Right atrium auricular region (tissue), 2 donors: ENCODE data around the gene NEDD4L. TPM values are rescaled to one million over a fixed set of nuclear protein-coding genes. Genes with fewer than 3 reads are reported as not detected.

Experiments
- DNase-seq: peaks from one replicate; pipeline ENCODE4 v3.0.0-alpha.2; 2019; ENCODE audit warnings: low spot score
- H3K27ac ChIP-seq, 2 donors: fragments of 200-600 bp; sonication (generic); 1 replicate in 1 of 2; 2 replicates in 1 of 2; pipeline ENCODE4 v1.5.1; 2016 to 2019
- H3K27me3 ChIP-seq, 2 donors: fragments of 200-600 bp; sonication (generic); one replicate each; pipeline versions ENCODE4 v1.5.1 to v1.6.0; 2017 to 2019
- H3K36me3 ChIP-seq: fragments of 200-600 bp; sonication (generic); one replicate; pipeline ENCODE4 v1.5.1; 2016
- H3K4me1 ChIP-seq, 2 donors: fragments of 200-600 bp; sonication (generic); one replicate each; pipeline versions ENCODE4 v1.5.1 to v1.6.0; 2017 to 2019
- H3K4me3 ChIP-seq, 2 donors: fragments of 200-600 bp; sonication (generic); 1 replicate in 1 of 2; 2 replicates in 1 of 2; pipeline ENCODE4 v1.5.1; 2017 to 2019; ENCODE audit warnings: mild to moderate bottlenecking in 1 of 2, moderate library complexity in 1 of 2
- H3K9me3 ChIP-seq, 2 donors: fragments of 200-600 bp; sonication (generic); one replicate each; pipeline ENCODE4 v1.5.1; 2019
- total RNA-seq, 2 donors: library from RNA; depleted of rRNA; stranded (reverse); fragments of >200 nt; gene quantifications; one replicate each; pipeline ENCODE4 v1.1.0, GENCODE V29; 2016
- TF ChIP-seq, protein P1 (sequence below), 2 donors: fragments of 200-600 bp; sonication (generic); IDR thresholded peaks; one replicate each; pipeline ENCODE4 v1.5.1; 2019; ENCODE audit warnings: antibody characterized with exemption in 2 of 2

Gene NEDD4L
- total RNA-seq, 2 donors from 2014 or later = 45.0 to 68.0 TPM

DNA sequence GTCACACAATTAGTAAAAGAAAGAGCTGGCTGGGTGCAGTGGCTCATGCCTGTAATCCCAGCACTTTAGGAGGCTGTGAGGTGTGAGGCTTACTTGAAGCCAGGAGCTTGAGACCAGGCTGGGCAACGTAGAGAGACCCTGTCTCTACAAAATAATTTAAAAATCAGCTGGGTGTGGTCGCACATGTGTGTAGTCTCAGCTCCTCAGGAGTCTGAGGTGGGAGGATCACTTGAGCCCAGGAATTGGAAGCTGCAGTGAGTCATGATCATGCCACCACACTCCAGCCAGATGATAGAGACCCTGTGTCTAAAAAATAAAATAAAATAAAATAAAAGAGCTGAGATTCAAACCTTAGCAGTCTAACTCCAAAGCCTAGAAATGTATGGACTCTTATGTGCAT is 39.0 kb upstream of the NEDD4L start:
- Histone ChIP-seq H3K36me3 (no peaks in the 10 kb centered on the region), H3K27me3 (no peaks in the 10 kb centered on the region), H3K9me3 (no peaks in the 10 kb centered on the region), H3K4me1 (no peaks in the 10 kb centered on the region), H3K4me3 (no peak overlapping the region), H3K27ac (no peak overlapping the region)
- TF ChIP-seq, protein P1, sequence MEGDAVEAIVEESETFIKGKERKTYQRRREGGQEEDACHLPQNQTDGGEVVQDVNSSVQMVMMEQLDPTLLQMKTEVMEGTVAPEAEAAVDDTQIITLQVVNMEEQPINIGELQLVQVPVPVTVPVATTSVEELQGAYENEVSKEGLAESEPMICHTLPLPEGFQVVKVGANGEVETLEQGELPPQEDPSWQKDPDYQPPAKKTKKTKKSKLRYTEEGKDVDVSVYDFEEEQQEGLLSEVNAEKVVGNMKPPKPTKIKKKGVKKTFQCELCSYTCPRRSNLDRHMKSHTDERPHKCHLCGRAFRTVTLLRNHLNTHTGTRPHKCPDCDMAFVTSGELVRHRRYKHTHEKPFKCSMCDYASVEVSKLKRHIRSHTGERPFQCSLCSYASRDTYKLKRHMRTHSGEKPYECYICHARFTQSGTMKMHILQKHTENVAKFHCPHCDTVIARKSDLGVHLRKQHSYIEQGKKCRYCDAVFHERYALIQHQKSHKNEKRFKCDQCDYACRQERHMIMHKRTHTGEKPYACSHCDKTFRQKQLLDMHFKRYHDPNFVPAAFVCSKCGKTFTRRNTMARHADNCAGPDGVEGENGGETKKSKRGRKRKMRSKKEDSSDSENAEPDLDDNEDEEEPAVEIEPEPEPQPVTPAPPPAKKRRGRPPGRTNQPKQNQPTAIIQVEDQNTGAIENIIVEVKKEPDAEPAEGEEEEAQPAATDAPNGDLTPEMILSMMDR (IDR thresholded peaks at IDR 0.05) = no peak
- DNase-seq = no peak

DNA sequence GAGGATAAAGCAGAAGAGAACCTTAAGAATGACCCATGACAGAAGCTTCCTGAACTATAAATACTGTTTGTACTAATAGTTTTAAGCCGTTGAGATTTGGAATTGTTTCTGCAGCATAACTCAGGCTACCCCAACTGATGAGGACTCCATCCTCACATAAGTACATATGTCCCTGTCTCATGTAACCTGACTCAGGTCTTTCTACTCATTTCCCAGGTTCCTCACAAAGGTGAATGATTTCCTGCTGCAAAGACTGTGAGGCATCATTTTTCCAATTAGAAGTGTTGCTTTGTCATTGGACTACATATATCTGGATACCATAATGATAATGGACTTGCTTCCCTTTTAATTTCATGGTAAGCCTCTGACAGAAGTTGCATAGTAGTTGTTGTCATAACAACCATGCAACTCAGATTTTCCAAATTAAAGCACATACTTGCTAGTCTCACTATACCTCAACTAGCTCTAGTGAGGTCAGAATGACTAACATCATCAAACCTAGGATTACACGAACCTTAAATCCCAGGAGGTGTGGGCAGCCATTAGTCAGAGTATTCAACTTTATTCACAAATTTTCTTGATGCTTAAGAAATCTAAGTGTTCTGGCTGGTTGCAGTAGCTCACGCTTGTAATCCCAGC is 38.0 kb upstream of the NEDD4L start:
- Histone ChIP-seq H3K4me1 (no peaks in the 10 kb centered on the region), H3K9me3 (no peaks in the 10 kb centered on the region), H3K4me3 (no peak overlapping the region), H3K27me3 (no peaks in the 10 kb centered on the region), H3K36me3 (no peaks in the 10 kb centered on the region), H3K27ac (no peak overlapping the region)
- no peak for DNase-seq
- TF ChIP-seq, protein P1 (IDR thresholded peaks at IDR 0.05) = no peak

DNA sequence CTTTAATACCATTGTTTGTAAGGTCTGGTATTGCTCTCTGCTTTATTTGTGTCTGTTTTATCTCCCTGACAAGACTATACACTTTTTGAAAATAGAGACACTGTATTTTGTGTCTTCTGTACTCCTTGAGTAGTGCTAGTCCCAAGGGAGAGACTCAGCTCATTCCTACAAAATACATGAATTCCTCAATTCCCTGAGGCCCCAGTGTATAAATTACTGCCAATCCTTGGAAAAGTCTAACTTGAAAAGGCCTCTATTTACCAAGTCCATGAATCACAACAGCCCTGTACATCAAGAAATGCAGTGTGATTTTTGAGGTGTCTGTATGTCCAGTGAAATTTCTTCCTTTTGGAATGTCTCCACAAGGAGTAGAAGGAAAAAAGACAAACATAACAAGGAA is 34.9 kb upstream of the NEDD4L start:
- H3K27ac ChIP-seq = no peak overlapping the region
- H3K27me3 ChIP-seq = no peaks in the 10 kb centered on the region
- no peaks in the 10 kb centered on the region for H3K9me3 ChIP-seq
- no peak overlapping the region for H3K4me3 ChIP-seq
- no peaks in the 10 kb centered on the region for H3K4me1 ChIP-seq
- TF ChIP-seq, protein P1 (IDR thresholded peaks at IDR 0.05) = no peak
- no peak for DNase-seq
- no peaks in the 10 kb centered on the region for H3K36me3 ChIP-seq

DNA sequence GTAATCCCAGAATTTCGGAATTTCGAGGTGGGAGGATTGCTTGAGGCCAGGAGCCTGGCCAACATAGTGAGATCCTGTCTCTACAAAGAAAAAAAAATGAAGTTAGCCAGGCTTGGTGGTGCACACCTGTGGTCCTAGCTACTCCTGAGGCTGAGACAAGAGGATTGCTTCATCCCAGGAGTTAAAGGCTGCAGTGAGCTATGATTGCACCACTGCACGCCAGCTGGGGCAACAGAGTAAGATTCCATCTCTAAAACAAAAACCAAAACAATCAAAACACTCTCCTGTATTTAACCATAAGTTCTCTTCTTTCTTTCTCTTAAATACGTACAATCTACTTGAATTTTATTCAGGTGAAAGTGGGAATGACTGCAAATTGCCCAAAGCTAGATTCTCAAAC is 33.8 kb upstream of the NEDD4L start:
- no peaks in the 10 kb centered on the region for H3K4me1 ChIP-seq
- H3K27ac ChIP-seq = no peak overlapping the region
- no peak for DNase-seq
- no peak overlapping the region for H3K4me3 ChIP-seq
- H3K9me3 ChIP-seq = no peaks in the 10 kb centered on the region
- H3K36me3 ChIP-seq = no peaks in the 10 kb centered on the region
- TF ChIP-seq, protein P1 (IDR thresholded peaks at IDR 0.05) = no peak
- H3K27me3 ChIP-seq = no peaks in the 10 kb centered on the region

DNA sequence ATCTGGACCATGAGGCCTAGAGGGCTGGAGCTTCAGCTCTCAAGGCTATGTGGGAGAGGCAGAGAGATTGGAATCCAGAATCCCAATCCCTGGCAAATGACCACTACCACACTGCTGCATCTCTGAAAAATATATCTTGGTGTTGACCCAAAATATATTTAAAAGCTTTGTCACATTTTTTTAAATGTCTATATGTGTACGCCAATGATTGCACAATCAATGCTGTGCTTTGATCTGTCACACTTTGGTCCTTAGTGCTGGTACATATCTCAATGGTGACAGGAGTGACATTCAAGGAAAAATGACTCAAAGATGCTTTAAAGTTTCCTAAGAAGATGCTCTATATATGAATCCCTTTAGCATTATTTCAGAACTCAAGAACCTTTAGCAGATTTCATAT is 31.7 kb upstream of the NEDD4L start:
- no peaks in the 10 kb centered on the region for H3K27me3 ChIP-seq
- H3K9me3 ChIP-seq = peaks cover 0 to 8% of the 10 kb centered on the region in 2 donors
- no peaks in the 10 kb centered on the region for H3K36me3 ChIP-seq
- no peak overlapping the region for H3K4me3 ChIP-seq
- TF ChIP-seq, protein P1 (IDR thresholded peaks at IDR 0.05) = no peak
- H3K4me1 ChIP-seq = no peaks in the 10 kb centered on the region
- H3K27ac ChIP-seq = no peak overlapping the region
- no peak for DNase-seq
